Upper lobe of left lung (tissue), 6 donors: Measurements from ENCODE around the gene GJB6. TPM values are rescaled to one million over a fixed set of nuclear protein-coding genes. Genes with fewer than 3 reads are reported as not detected.

Experiments
- ATAC-seq, 2 donors: fragments of 200-7000 bp; cut with Tn5 transposase; one replicate each; pipeline ENCODE4 v1.9.1; 2022; ENCODE audit warnings: mild to moderate bottlenecking in 2 of 2, moderate library complexity in 2 of 2; ENCODE audit not compliant: low FRiP score in 2 of 2
- DNase-seq, 2 donors: peaks; one replicate each; pipeline ENCODE4 v3.0.0-alpha.2; 2019 to 2020
- H3K27ac ChIP-seq, 4 donors: fragments of 200-600 bp; sonication (generic); one replicate each; pipeline ENCODE4 v1.5.1; 2016 to 2019
- H3K27me3 ChIP-seq, 4 donors: fragments of 200-600 bp; sonication (generic); one replicate each; pipeline ENCODE4 v1.5.1; 2017 to 2019
- H3K36me3 ChIP-seq, 4 donors: fragments of 200-600 bp; sonication (generic); one replicate each; pipeline ENCODE4 v1.5.1; 2016 to 2019
- H3K4me1 ChIP-seq, 4 donors: fragments of 200-600 bp; sonication (generic); one replicate each; pipeline ENCODE4 v1.5.1; 2018 to 2019
- H3K4me3 ChIP-seq, 4 donors: fragments of 200-600 bp; sonication (generic); one replicate each; pipeline ENCODE4 v1.5.1; 2017 to 2019; ENCODE audit warnings: mild to moderate bottlenecking in 2 of 4, moderate library complexity in 1 of 4
- H3K9me3 ChIP-seq, 4 donors: fragments of 200-600 bp; sonication (generic); one replicate each; pipeline ENCODE4 v1.5.1; 2018 to 2019
- CTCF ChIP-seq, 6 experiments: fragments of 450-650 bp in 4 of 6; fragments of 200-600 bp in 2 of 6; sonication (generic) in 2 of 6; IDR thresholded peaks; one replicate each; pipeline ENCODE4 v1.5.1; 2016 to 2019; ENCODE audit warnings: antibody characterized with exemption in 6 of 6
- EP300 ChIP-seq, 4 donors: sonication (generic); formaldehyde crosslinking; IDR thresholded peaks; one replicate each; pipeline ENCODE4 v1.5.1; 2017; ENCODE audit warnings: antibody characterized with exemption in 4 of 4, control low read depth in 2 of 4
- POLR2A ChIP-seq, 4 donors: fragments of 450-650 bp; IDR thresholded peaks; one replicate each; pipeline ENCODE4 v1.5.1; 2016 to 2017; ENCODE audit warnings: antibody characterized with exemption in 4 of 4, mild to moderate bottlenecking in 2 of 4
- POLR2AphosphoS5 ChIP-seq, 2 donors: sonication (generic); formaldehyde crosslinking; IDR thresholded peaks; one replicate each; pipeline ENCODE4 v1.5.1; 2017; ENCODE audit warnings: antibody characterized with exemption in 2 of 2
- WGBS, 2 donors: methylation state at CpG; one replicate each; pipeline ENCODE4 v1.1.5; 2017 to 2018; 5-methylcytosine and 5-hydroxymethylcytosine counted together
- total RNA-seq, 6 donors: library from RNA; depleted of rRNA in 4 of 6; stranded (reverse); fragments of >200 nt in 4 of 6; gene quantifications; one replicate each; pipeline versions ENCODE4 v1.1.0 to v1.2.1, GENCODE V29; 2016 to 2021
- donor health status: DM: no; HTN: no; CAD: no; lungs with moderate emphysema.
- donor health status: DM: no; HTN: yes; CAD: no; lungs with severe emphysema.

The GJB6 gene
- total RNA-seq, 6 donors from 2014 or later = not detected

- WGBS, 2 donors = 74 to 97% methylated on average over 1 of the region's 1 CpG
- Histone ChIP-seq H3K4me3 (no peak overlapping the region), H3K27ac (no peak overlapping the region), H3K36me3 (no peaks in the 10 kb centered on the region), H3K9me3 (no peaks in the 10 kb centered on the region), H3K4me1 (peaks cover 3 to 8% (median 5%) of the 10 kb centered on the region in 4 donors), H3K27me3 (peaks cover 0 to 21% (median 3%) of the 10 kb centered on the region in 4 donors)
- TF ChIP-seq CTCF (IDR thresholded peaks at IDR 0.05) = no peak
- no peak for TF ChIP-seq POLR2AphosphoS5 (IDR thresholded peaks at IDR 0.05)
- no peak for TF ChIP-seq POLR2A (IDR thresholded peaks at IDR 0.05)
- ATAC-seq (no peak), DNase-seq (no peak)
Measured at GRCh38 chr13:20198781-20199180, 33.3 kb downstream of the GJB6 start.

GRCh38 chr13:20197361-20197834 is 34.7 kb downstream of the GJB6 start:
- peaks cover 17 to 21% (median 19%) of the 10 kb centered on the region in 4 donors for H3K4me1 ChIP-seq
- no peaks in the 10 kb centered on the region for H3K36me3 ChIP-seq
- ATAC-seq (peak in 1 of 2 donors; percentile 72), DNase-seq (no peak)
- TF ChIP-seq CTCF (IDR thresholded peaks at IDR 0.05) (peak in 5 of 6 experiments; percentile 27 to 73 (median 39)), EP300 (IDR thresholded peaks at IDR 0.05) (no peak)
- 9 to 13% methylated on average over 5 of the region's 5 CpGs for WGBS, 2 donors
- H3K4me3 ChIP-seq = no peak overlapping the region
- no peak overlapping the region for H3K27ac ChIP-seq
- H3K27me3 ChIP-seq = peaks cover 0 to 35% (median 12%) of the 10 kb centered on the region in 4 donors
- no peaks in the 10 kb centered on the region for H3K9me3 ChIP-seq

DNA sequence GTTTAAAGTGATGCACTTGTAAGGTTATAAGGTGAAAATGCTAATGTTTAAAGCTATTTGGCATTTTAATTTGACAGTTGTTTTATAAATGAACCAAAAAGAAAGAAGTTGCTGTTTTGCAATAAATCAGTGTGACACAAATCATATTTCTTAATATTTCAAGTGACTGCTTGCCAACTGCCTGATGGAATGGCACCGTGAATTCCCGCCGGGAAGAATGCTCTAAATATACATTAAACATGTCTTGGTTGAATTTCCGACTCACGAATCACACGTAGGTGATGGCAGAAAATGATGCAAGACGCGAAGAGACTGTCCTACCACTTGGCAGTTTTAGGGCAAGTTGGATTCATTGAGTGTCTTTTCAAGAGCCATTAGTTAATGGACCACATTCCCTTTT is 36.3 kb downstream of the GJB6 start:
- H3K27me3 ChIP-seq = peaks cover 0 to 37% (median 19%) of the 10 kb centered on the region in 4 donors

DNA sequence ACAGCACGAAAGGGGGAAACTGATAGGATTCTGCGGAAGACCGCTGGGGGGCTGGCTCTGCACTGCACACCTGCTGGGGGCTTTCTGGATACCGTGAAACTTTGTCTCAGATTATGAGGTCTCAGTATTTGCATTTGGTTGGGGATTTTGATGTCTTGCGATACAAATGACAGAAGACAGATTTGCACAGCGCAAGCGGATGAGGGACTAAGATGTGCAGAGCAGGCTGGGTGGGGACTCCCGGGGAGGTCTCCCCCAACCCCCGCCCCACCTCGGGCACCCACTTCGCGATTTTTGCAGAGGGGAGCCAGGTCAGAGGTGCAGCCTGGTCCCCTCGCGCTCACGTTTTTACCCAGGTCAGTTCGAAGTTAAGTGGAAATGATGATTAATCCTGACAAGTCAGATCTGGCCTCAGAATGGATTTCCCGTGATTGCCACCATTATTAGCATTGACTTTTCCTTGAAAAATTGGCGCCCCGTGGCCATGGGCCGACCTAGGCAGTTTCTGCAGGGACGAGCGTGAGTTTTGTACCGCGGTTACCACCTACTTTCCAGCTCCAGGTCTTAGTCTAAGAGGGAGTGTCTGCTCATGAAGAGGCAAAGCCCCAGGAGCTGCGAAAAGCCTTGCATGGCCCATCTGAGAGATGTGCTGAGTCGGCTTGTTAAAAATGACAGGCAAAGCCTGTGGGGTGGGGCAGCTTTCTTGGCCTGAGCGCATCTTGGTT is 38.0 kb downstream of the GJB6 start:
- ATAC-seq (peak in 1 of 2 donors; percentile 6), DNase-seq (no peak)
- no peaks in the 10 kb centered on the region for H3K9me3 ChIP-seq
- peak overlapping the region in 1 of 4 donors; percentile 61 for H3K4me3 ChIP-seq
- H3K4me1 ChIP-seq = peaks cover 25 to 30% (median 28%) of the 10 kb centered on the region in 4 donors
- H3K27ac ChIP-seq = no peak overlapping the region
- 21 to 31% methylated on average over 23 to 27 of the region's 27 CpGs for WGBS, 2 donors
- peaks cover 0 to 37% (median 19%) of the 10 kb centered on the region in 4 donors for H3K27me3 ChIP-seq
- TF ChIP-seq EP300 (IDR thresholded peaks at IDR 0.05) (no peak), POLR2A (IDR thresholded peaks at IDR 0.05) (no peak), CTCF (IDR thresholded peaks at IDR 0.05) (no peak), POLR2AphosphoS5 (IDR thresholded peaks at IDR 0.05) (no peak)
- no peaks in the 10 kb centered on the region for H3K36me3 ChIP-seq

More for the DNA sequence above, 36.3 kb downstream of the GJB6 start:
- Histone ChIP-seq H3K4me1 (peaks cover 25 to 30% (median 28%) of the 10 kb centered on the region in 4 donors), H3K27ac (no peak overlapping the region), H3K4me3 (no peak overlapping the region), H3K36me3 (no peaks in the 10 kb centered on the region), H3K9me3 (no peaks in the 10 kb centered on the region)
- WGBS, 2 donors = 68 to 69% methylated on average over 8 of the region's 8 CpGs
- DNase-seq (no peak), ATAC-seq (no peak)
- TF ChIP-seq EP300 (IDR thresholded peaks at IDR 0.05) (no peak), CTCF (IDR thresholded peaks at IDR 0.05) (no peak), POLR2AphosphoS5 (IDR thresholded peaks at IDR 0.05) (no peak), POLR2A (IDR thresholded peaks at IDR 0.05) (no peak)
